NCI-H2107 (cell line): ENCODE data around the gene HP.
"Not testable (repeated sequence)": the region's sequence is repeated elsewhere in the genome, so short reads cannot be mapped to it uniquely, and the experiment has no call there.

Experiments used
- DNase-seq: peaks from one replicate; lab custom pipeline; 2025; lab: John Stamatoyannopoulos, UW

The HP gene

GRCh38 chr16:72043058-72043457, 11.2 kb upstream of the HP start:
- no peak for DNase-seq

GRCh38 chr16:72043539-72043938, 10.8 kb upstream of the HP start:
- no peak for DNase-seq

GRCh38 chr16:72044296-72044695, 10.0 kb upstream of the HP start:
- no peak for DNase-seq

- DNase-seq: no peak
Observed at GRCh38 chr16:72044825-72045359, 9.4 kb upstream of the HP start.

- DNase-seq: no peak
Observed at GRCh38 chr16:72049110-72049509, 5.2 kb upstream of the HP start.

GRCh38 chr16:72050769-72051464, 3.4 kb upstream of the HP start:
- no peak for DNase-seq

- no peak for DNase-seq
Observed at GRCh38 chr16:72051818-72052217, 2.5 kb upstream of the HP start.

- no peak for DNase-seq
Observed at GRCh38 chr16:72055911-72056310, 1.6 kb downstream of the HP start.

- DNase-seq: not testable (repeated sequence)
Observed at GRCh38 chr16:72057313-72057712, 3.0 kb downstream of the HP start.

GRCh38 chr16:72059060-72059459, 4.8 kb downstream of the HP start:
- DNase-seq: not testable (repeated sequence)

GRCh38 chr16:72060405-72060804, 6.1 kb downstream of the HP start:
- DNase-seq: no peak

- no peak for DNase-seq
Observed at GRCh38 chr16:72061564-72061963, 7.3 kb downstream of the HP start.

- no peak for DNase-seq
Observed at GRCh38 chr16:72064361-72064894, 10.1 kb downstream of the HP start.

- no peak for DNase-seq
Observed at GRCh38 chr16:72066747-72067146, 12.4 kb downstream of the HP start.

- no peak for DNase-seq
Observed at GRCh38 chr16:72068930-72069329, 14.6 kb downstream of the HP start.

GRCh38 chr16:72072514-72073342, 18.4 kb downstream of the HP start:
- DNase-seq: no peak

- DNase-seq: no peak
Observed at GRCh38 chr16:72073560-72074230, 19.4 kb downstream of the HP start.

GRCh38 chr16:72075067-72075466, 20.8 kb downstream of the HP start:
- DNase-seq: not testable (repeated sequence)

- not testable (repeated sequence) for DNase-seq
Observed at GRCh38 chr16:72076991-72077706, 22.8 kb downstream of the HP start.

- no peak for DNase-seq
Observed at GRCh38 chr16:72083778-72084404, 29.6 kb downstream of the HP start.

- no peak for DNase-seq
Observed at GRCh38 chr16:72084445-72084844, 30.1 kb downstream of the HP start.
